ENCODE measurements around the gene NFE2L2.
A peak's percentile ranks its signal among the peaks of the same experiment; 100 is the strongest.
"Not testable (repeated sequence)": the region's sequence is repeated elsewhere in the genome, so short reads cannot be mapped to it uniquely, and the experiment has no call there.

NFE2L2 gene

DNA sequence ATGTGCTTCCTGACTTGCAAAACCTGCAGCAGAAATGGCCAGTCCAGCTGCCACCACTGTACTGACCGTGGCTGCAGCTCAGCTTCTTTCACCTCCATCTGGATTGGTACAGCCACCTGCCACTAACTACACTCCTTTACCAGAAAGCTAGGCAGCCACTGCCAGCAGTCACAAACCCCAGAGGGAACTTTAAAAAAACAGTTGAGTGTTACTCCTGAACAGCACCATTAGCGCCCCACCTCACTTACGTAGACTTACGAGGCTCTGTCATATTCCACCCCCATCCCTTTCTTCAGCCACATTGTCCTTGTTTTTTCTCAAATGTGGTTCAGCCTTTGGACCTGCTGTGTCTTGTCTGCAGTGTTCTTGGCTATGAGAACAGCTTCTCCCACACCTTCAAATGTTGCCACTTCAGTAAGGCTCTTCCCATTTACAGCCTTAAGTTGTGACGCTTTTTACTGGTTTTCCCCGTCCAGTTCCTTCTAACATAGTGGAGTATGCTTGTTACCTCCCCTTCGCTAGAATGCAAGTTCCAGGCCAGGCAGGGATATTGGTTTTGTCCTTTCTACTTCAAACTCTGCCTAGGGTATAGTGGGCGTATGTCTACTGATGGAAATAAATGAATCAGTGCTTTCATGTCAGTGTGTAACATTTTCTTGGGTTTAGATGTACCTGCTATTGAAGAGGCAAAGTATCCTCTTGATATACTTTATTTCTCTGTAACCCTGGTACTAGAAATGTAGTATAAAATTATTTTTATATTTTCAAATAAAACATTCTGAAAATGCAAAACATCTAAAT, 34.9 kb downstream of the NFE2L2 start:
- H3K36me3 Mint-ChIP-seq (ENCODE audit: low read depth) = peaks cover 90% of the 10 kb centered on the region
- H3K27me3 Mint-ChIP-seq = no peaks in the 10 kb centered on the region
- H3K27ac Mint-ChIP-seq = peak overlapping the region; percentile 64
- intact Hi-C loops (cut with micrococcal nuclease) = loop anchor here (5.0 kb wide), 1 partner anchor 33 kb away; the partner anchor contains the start of gene NFE2L2
- no peaks in the 10 kb centered on the region for H3K9me3 Mint-ChIP-seq
- H3K4me3 Mint-ChIP-seq = no peak overlapping the region
- H3K4me1 Mint-ChIP-seq (ENCODE audit: low read depth) = peaks cover 50% of the 10 kb centered on the region

DNA sequence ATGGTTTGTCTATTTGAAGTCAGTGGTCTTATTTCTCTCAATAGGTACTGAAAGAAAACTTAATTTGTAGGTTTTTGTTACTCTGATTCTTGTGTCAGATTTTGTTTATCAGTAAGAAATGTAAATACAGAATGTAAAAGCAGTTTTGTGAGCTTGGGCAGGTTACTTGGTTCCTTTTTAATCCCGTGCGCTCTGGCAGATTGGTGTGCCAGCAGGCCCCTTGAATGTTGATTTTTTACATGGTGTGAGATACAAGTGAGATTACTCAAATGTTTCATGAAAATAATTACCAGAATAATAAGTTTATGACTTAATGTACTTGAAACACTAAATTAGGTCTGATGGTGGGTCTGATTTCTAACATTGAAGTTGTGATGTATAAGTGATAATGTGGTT, 38.6 kb downstream of the NFE2L2 start:
- Mint-ChIP-seq H3K27ac (no peak overlapping the region), H3K36me3 (ENCODE audit: low read depth) (peaks cover 88% of the 10 kb centered on the region), H3K4me3 (no peak overlapping the region), H3K27me3 (no peaks in the 10 kb centered on the region), H3K4me1 (ENCODE audit: low read depth) (peaks cover 42% of the 10 kb centered on the region), H3K9me3 (no peaks in the 10 kb centered on the region)
- intact Hi-C loops (cut with micrococcal nuclease) = loop anchor here (5.0 kb wide), 1 partner anchor 36 kb away; the partner anchor contains the start of gene NFE2L2

DNA sequence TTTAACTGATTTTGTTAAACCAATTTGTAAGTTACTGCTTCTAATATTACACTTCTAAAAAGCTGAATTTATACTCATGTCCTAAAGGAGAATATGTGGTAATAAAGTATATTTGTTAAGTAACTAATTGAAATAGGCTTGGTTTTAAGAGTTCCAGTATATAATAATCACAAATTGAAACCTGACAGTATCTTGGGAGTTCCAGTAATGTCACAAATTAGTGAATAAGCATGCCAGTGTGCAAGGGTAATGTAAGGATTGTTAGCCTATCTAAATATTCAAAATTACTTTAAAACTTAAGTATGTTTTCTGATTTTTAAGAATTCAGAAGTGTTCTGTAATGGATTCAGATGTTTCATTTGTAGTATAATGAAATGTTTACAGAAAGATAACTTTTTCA, 41.1 kb downstream of the NFE2L2 start:
- Mint-ChIP-seq H3K4me1 (ENCODE audit: low read depth) (peaks cover 25% of the 10 kb centered on the region), H3K36me3 (ENCODE audit: low read depth) (peaks cover 87% of the 10 kb centered on the region)
- intact Hi-C loops (cut with micrococcal nuclease); H3K27me3 Mint-ChIP-seq; H3K4me3 Mint-ChIP-seq; H3K9me3 Mint-ChIP-seq; H3K27ac Mint-ChIP-seq: not testable (repeated sequence)

DNA sequence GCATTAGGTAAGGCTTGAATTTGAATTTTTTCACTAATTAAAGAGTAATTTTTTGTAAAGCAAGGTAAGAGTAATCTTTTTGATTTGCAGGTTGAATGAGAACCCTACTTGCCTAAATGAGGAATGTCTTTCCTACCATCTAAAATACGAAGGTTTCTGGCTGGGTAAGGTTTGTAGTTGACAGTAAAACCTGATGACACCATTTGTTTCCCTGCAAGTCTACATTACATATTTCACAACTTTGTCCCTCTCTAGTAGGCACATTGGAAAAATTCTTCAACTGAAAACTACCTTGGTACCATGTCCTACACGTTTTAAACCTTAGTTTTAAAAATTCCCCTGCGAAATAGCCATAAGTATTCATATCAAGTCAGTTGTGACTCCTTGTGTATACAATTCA, 42.6 kb downstream of the NFE2L2 start:
- intact Hi-C loops (cut with micrococcal nuclease) = no loop called here
- Mint-ChIP-seq H3K9me3 (no peaks in the 10 kb centered on the region), H3K36me3 (ENCODE audit: low read depth) (peaks cover 89% of the 10 kb centered on the region), H3K4me1 (ENCODE audit: low read depth) (peaks cover 24% of the 10 kb centered on the region), H3K4me3 (no peak overlapping the region), H3K27ac (no peak overlapping the region), H3K27me3 (no peaks in the 10 kb centered on the region)

DNA sequence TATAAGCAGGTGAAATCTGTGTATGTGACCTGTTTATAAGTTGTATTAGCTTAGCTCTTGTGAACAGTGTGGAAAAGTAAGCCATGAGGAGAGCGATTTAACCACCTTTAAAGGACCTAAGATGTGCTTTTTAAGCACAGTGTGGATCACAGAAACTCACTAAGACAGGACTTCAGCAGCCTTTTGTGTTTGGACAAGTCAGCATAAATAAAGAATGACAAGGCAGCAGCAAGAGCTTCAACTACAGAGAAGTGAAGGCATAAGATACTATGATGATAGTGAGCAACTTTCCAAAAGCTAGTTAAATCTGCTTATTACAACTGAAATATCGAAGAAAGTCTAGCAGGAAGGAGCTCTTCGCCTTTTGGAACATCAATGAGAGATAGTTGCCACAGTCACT, 43.0 kb downstream of the NFE2L2 start:
- Mint-ChIP-seq H3K36me3 (ENCODE audit: low read depth) (peaks cover 89% of the 10 kb centered on the region), H3K9me3 (no peaks in the 10 kb centered on the region), H3K4me3 (no peak overlapping the region), H3K27ac (no peak overlapping the region), H3K27me3 (no peaks in the 10 kb centered on the region), H3K4me1 (ENCODE audit: low read depth) (peaks cover 22% of the 10 kb centered on the region)
- intact Hi-C loops (cut with micrococcal nuclease) = no loop called here

DNA sequence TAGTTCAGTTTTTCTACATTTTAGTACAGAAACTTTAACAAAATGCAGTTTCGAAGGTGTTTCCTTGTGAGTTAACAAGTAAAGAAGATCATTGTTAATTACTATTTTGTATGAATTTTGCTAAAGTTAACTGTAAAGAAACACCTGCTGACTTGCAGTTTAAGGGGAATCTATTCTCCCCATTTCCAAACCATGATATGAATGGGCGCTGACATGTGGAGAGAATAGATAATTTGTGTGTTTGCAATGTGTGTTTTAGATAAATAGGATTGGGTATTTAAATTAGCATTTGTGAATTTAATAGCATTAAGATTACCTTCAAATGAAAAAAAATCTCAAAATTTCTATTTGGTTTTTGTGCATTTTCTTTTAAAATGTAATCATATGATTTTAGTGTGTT, 44.7 kb downstream of the NFE2L2 start:
- peaks cover 37% of the 10 kb centered on the region for H3K4me1 Mint-ChIP-seq (ENCODE audit: low read depth)
- H3K4me3 Mint-ChIP-seq; intact Hi-C loops (cut with micrococcal nuclease); H3K9me3 Mint-ChIP-seq; H3K27ac Mint-ChIP-seq; H3K27me3 Mint-ChIP-seq: not testable (repeated sequence)
- H3K36me3 Mint-ChIP-seq (ENCODE audit: low read depth) = peaks cover 94% of the 10 kb centered on the region

DNA sequence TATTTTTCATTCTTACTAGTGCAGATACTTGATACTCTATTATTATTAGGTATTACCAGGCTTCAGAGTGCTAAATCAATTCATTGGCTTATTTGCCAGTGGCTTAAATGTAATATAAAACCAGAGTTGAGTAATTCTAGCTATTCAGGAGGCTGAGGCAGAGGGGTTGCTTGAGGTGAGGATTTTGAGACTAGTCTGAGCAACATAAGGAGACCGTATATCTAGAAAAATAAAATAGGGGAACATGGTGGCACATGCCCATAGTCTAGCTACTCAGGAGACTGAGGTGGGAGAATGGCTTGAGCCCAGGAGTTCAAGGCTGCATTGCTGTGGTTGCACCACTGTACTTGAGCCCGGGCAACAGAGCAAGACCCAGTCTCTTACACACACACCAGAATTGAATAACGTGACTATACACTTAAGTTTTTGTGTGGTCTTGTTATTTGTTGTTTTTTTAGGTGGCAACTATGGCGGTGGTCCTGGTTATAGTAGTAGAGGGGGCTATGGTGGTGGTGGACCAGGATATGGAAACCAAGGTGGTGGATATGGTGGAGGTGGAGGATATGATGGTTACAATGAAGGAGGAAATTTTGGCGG, 47.2 kb downstream of the NFE2L2 start:
- H3K27ac Mint-ChIP-seq = no peak overlapping the region
- H3K4me3 Mint-ChIP-seq = no peak overlapping the region
- H3K4me1 Mint-ChIP-seq (ENCODE audit: low read depth) = peaks cover 38% of the 10 kb centered on the region
- intact Hi-C loops (cut with micrococcal nuclease) = no loop called here
- H3K27me3 Mint-ChIP-seq = no peaks in the 10 kb centered on the region
- no peaks in the 10 kb centered on the region for H3K9me3 Mint-ChIP-seq
- peaks cover 95% of the 10 kb centered on the region for H3K36me3 Mint-ChIP-seq (ENCODE audit: low read depth)

DNA sequence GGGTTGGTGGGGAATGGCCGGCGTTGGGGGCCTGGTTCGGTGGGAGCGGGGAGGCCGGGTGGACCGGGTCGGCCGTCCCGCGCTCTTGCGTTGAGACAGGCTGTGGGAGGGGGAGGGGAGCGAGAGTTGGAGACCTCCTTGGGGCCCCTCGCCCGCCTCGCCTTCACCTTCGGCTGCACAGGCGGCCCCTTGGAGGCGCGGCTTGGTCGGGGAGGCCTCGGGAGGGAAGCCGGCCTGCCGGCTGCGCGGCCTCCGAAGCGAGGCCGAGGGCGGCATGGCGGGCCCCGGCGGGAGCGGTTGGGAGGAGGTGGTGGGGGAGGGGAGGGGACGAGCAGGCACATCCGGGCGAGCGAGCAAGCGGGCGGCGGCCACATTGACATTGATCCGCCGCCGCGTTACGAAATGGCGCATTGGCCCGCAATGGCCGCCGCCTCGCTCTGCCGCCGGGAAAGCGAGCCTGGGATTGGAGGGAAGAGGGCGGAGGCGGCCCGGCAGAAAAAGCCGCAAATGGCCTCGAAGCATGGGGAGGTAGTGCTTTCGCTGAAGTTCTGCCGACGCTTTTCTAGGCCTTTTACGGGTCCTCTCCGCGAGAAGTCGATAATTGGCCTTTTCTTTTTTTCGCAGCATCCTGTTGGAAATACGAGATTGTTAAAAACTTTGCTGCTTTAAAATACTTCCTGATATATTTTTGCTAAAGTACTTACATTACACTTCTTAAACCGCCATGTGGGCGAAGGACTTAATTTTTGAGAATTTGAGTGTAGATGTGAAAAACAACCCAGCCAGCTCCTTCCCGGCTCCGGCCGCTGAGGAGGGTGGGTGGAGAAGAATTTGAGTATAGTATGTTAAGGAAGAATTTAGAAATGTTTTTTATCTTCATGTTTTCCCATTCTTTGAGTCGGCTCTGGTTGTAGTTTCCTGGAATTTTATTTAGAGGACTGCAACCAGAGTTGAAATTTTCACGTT, 51.4 kb downstream of the NFE2L2 start:
- Mint-ChIP-seq H3K4me3 (peak overlapping the region; percentile 85), H3K4me1 (ENCODE audit: low read depth) (peaks cover 35% of the 10 kb centered on the region), H3K36me3 (ENCODE audit: low read depth) (peaks cover 63% of the 10 kb centered on the region), H3K27ac (peak overlapping the region; percentile 99), H3K27me3 (no peaks in the 10 kb centered on the region), H3K9me3 (no peaks in the 10 kb centered on the region)
- intact Hi-C loops (cut with micrococcal nuclease) = loop anchor here (1.0 to 2.0 kb wide), 3 partner anchors 27 to 51 kb away; partner anchors contain the start of gene NFE2L2

DNA sequence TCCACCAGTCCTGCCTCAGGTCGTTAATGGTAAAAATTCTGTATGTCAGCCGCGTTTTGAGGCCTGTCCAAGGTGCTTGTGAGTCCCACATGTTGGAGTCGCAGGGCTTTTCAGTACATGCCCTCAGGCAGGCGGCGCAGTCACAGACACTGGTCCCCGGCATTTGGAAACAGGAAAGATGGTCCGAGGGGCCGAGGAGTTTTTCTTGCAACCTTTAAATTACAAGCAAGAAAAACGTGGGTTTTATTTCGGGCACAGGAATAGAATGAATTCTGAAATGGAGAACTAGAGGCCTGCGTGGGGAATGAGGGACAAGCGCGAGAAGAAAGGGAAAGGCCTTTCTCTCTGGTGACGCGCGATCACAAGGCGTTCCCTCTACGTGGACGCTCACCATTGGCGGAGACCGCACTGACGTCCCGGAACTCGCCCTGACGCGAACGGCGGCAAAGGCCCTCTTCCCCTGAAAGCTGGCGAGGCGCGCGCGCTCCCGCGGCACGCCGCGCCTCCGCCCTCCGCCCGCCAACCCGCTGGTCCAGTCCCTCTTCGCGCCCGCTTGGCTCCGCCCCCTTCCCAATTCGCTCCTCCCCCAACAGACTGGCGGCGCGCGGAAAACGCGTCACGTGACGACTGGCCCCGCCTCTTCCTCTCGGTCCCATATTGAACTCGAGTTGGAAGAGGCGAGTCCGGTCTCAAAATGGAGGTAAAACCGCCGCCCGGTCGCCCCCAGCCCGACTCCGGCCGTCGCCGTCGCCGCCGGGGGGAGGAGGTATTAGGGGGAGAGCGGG, 52.2 kb downstream of the NFE2L2 start, which contains the start of gene HNRNPA3:
TSS of gene HNRNPA3 (plus strand) at position 689 of the 785 bp plus-strand sequence. CDS start at position 695, 6 bp downstream.
- intact Hi-C loops (cut with micrococcal nuclease) = loop anchor here (1.0 to 2.0 kb wide), 3 partner anchors 28 to 52 kb away; partner anchors contain the start of gene NFE2L2
- H3K27ac Mint-ChIP-seq = peak within 1 kb of the TSS; percentile 99
- peaks cover 54% of the 10 kb centered on the region for H3K36me3 Mint-ChIP-seq (ENCODE audit: low read depth)
- peaks cover 27% of the 10 kb centered on the region for H3K4me1 Mint-ChIP-seq (ENCODE audit: low read depth)
- H3K27me3 Mint-ChIP-seq = no peaks in the 10 kb centered on the region
- H3K9me3 Mint-ChIP-seq = no peaks in the 10 kb centered on the region
- peak within 1 kb of the TSS; percentile 85 for H3K4me3 Mint-ChIP-seq

DNA sequence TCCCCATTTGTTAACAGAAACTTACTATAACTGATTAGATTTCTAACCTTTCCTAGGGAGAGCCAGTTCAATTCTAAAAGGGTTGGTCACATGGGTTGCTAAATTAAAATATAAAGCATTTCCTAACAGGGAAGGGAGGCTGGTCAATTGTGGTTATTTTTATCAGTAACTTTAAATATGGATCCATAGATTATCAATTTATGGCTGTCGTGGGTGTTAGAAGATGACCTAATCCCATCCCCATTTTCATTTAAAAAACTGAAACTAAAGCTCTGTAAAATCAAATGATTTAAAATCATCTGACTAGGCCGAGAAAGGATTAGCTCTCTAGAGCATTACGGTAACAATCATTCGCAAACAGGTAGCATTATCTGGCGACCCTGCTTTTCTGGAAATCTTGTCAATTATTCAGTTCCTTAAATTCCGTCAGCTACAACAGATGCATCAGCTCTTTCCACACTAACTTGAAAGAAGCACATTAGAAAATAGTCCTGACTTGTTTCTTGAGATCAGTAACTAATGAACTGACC, 52.9 kb downstream of the NFE2L2 start:
- Mint-ChIP-seq H3K4me1 (ENCODE audit: low read depth) (peaks cover 23% of the 10 kb centered on the region), H3K36me3 (ENCODE audit: low read depth) (peaks cover 47% of the 10 kb centered on the region)
- intact Hi-C loops (cut with micrococcal nuclease) = loop anchor here (1.0 to 2.0 kb wide), 3 partner anchors 29 to 53 kb away; partner anchors contain the start of gene NFE2L2

DNA sequence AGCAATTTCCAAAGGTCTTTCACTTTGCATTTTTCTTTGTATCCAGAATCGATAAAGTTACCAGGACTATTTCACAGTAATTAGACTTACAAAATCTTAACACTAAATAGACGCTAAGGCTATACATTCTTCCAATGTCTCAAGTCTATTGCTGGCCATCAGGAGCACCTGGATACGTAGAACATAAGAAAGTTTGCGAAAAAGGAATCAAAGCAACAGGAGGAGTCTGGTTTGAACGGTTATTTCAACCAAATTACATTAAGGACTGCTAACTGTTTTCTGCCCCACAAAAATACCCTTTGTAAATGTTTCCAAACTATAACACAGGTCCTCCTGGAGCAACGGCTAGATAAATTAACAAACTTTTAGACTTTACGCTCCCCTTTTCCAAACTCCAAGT, 53.4 kb downstream of the NFE2L2 start:
- H3K4me3 Mint-ChIP-seq = peak overlapping the region; percentile 85
- H3K9me3 Mint-ChIP-seq = no peaks in the 10 kb centered on the region
- peaks cover 42% of the 10 kb centered on the region for H3K36me3 Mint-ChIP-seq (ENCODE audit: low read depth)
- intact Hi-C loops (cut with micrococcal nuclease) = no loop called here
- H3K4me1 Mint-ChIP-seq (ENCODE audit: low read depth) = peaks cover 22% of the 10 kb centered on the region
- peak overlapping the region; percentile 99 for H3K27ac Mint-ChIP-seq
- no peaks in the 10 kb centered on the region for H3K27me3 Mint-ChIP-seq

More for the DNA sequence above, 52.9 kb downstream of the NFE2L2 start:
- Mint-ChIP-seq H3K4me3 (peak overlapping the region; percentile 85), H3K27ac (peak overlapping the region; percentile 99), H3K27me3 (no peaks in the 10 kb centered on the region), H3K9me3 (no peaks in the 10 kb centered on the region)

DNA sequence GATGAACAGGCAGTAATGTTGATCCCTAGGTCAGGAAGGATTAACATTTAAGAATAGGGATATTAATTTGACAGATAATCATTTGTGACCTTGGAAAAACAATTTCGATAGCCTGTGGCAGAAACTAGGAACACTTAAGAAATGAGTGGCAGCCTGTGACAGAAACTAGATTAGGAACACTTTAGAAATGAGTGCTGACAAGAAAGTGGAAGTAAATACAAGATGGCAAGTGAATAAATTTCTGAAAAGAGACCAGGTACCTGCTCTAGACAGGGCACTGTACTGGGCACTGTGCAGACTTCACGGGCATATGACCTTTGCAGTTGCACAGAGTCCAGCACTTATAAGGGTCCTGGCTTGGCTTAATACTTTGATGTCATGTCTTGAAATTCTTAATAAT, 57.4 kb downstream of the NFE2L2 start:
- intact Hi-C loops (cut with micrococcal nuclease) = no loop called here
- no peaks in the 10 kb centered on the region for H3K9me3 Mint-ChIP-seq
- H3K4me3 Mint-ChIP-seq = no peak overlapping the region
- peaks cover 3% of the 10 kb centered on the region for H3K36me3 Mint-ChIP-seq (ENCODE audit: low read depth)
- H3K4me1 Mint-ChIP-seq (ENCODE audit: low read depth) = peaks cover 5% of the 10 kb centered on the region
- no peak overlapping the region for H3K27ac Mint-ChIP-seq
- no peaks in the 10 kb centered on the region for H3K27me3 Mint-ChIP-seq

DNA sequence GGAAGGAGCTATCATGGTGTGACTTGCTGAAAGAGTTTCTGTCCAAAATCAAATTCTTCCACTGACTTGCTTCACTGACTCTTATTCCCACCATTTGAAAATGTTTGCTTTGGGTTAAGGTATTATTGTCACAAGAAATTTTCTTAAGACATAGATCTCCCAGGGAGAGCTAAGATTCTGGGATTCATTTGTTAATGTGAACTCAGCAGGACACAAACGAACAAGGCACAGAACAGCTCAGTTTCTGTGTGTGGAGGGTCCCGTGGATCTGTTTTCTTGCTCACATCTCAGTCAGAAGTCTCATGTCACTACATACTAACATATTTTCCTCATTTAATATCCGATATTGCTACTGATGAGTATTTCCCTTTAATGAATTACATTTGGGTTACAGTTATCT, 60.1 kb downstream of the NFE2L2 start:
- no peaks in the 10 kb centered on the region for H3K36me3 Mint-ChIP-seq (ENCODE audit: low read depth)
- intact Hi-C loops (cut with micrococcal nuclease) = no loop called here
- H3K27me3 Mint-ChIP-seq = no peaks in the 10 kb centered on the region

More for the DNA sequence above, 60.1 kb downstream of the NFE2L2 start:
- H3K4me1 Mint-ChIP-seq (ENCODE audit: low read depth) = peaks cover 5% of the 10 kb centered on the region
- H3K9me3 Mint-ChIP-seq = no peaks in the 10 kb centered on the region
- no peak overlapping the region for H3K4me3 Mint-ChIP-seq
- no peak overlapping the region for H3K27ac Mint-ChIP-seq

All from dendritic cell treated with granulocyte-macrophage colony-stimulating factor and Interleukin-4, amounts not matched to agents 40 ng/mL and 50 ng/mL, for 4 days (primary cell).